Activated CD8-positive, alpha-beta T cell treated with anti-CD3 and anti-CD28 coated beads for 36 hours (primary cell): ENCODE results near the gene DKC1. TPM values are rescaled to one million over a fixed set of nuclear protein-coding genes. Genes with fewer than 3 reads are reported as not detected.

Experiments used
- ATAC-seq: fragments of 200-7000 bp; cut with Tn5 transposase; one replicate; pipeline ENCODE4 v1.10.0; 2021; ENCODE audit warnings: mild to moderate bottlenecking, moderate library complexity
- CTCF ChIA-PET: fragments of 350-600 bp; sonication (Branson Sonifier 250); formaldehyde crosslinking; loops from one replicate; lab custom pipeline; 2021; ENCODE audit warnings: antibody characterized with exemption; lab: Charles Lee
- POLR2A ChIA-PET: fragments of 350-600 bp; sonication (Branson Sonifier 250); formaldehyde crosslinking; loops from one replicate; lab custom pipeline; 2021; ENCODE audit warnings: antibody characterized with exemption; lab: Charles Lee
- DNase-seq: peaks from one replicate; pipeline ENCODE4 v3.0.0-alpha.2; 2020
- H3K27ac Mint-ChIP-seq: one replicate; pipeline ENCODE4 v1.8.0; 2021; ENCODE audit warnings: mild to moderate bottlenecking, mixed read lengths
- H3K27me3 Mint-ChIP-seq: one replicate; pipeline ENCODE4 v1.8.0; 2021; ENCODE audit warnings: mixed read lengths
- H3K36me3 Mint-ChIP-seq: one replicate; pipeline ENCODE4 v1.8.0; 2021; ENCODE audit warnings: low read depth, mixed read lengths
- H3K4me1 Mint-ChIP-seq: one replicate; pipeline ENCODE4 v1.8.0; 2021; ENCODE audit warnings: low read depth, mixed read lengths
- H3K4me3 Mint-ChIP-seq: one replicate; pipeline ENCODE4 v1.8.0; 2021; ENCODE audit warnings: mild to moderate bottlenecking, moderate library complexity, mixed read lengths
- H3K9me3 Mint-ChIP-seq: one replicate; pipeline ENCODE4 v1.8.0; 2021; ENCODE audit warnings: mixed read lengths
- CTCF ChIP-seq: fragments of 200-600 bp; IDR thresholded peaks from one replicate; pipeline ENCODE4 v1.8.0; 2022; ENCODE audit warnings: antibody characterized with exemption, mild to moderate bottlenecking
- intact Hi-C: fragments of 100-400 bp; cut with micrococcal nuclease; formaldehyde crosslinking; loops from one replicate; pipeline ENCODE4 v1.10.0; 2022
- total RNA-seq, 2 experiments: library from RNA; stranded (reverse); gene quantifications; one replicate each; pipeline ENCODE4 v1.2.3, GENCODE V29; 2021

The DKC1 gene
- total RNA-seq, 2 experiments from 2014 or later = 132 to 138 TPM

GRCh38 chrX:154732421-154733065 lies 30.1 kb upstream of the DKC1 start:
- peak overlapping the region; percentile 64 for H3K4me3 Mint-ChIP-seq
- DNase-seq (peak; percentile 60), ATAC-seq (peak; percentile 21)
- no peaks in the 10 kb centered on the region for H3K27me3 Mint-ChIP-seq
- ChIA-PET CTCF (interaction anchor here (0.6 to 6.0 kb wide), 4 partner anchors 14 to 49 kb away, joined by 3 to 38 read pairs (median 19); partner anchors contain the start of gene GAB3), POLR2A (interaction anchor here (1.0 to 6.5 kb wide), 2 partner anchors 14 to 137 kb away, joined by 4 to 31 read pairs; no protein-coding TSS in a partner anchor)
- H3K9me3 Mint-ChIP-seq = no peaks in the 10 kb centered on the region
- intact Hi-C loops = no loop called here
- H3K36me3 Mint-ChIP-seq = peaks cover 8% of the 10 kb centered on the region
- TF ChIP-seq CTCF = no peak
- peak overlapping the region; percentile 96 for H3K27ac Mint-ChIP-seq
- peaks cover 98% of the 10 kb centered on the region for H3K4me1 Mint-ChIP-seq

DNA sequence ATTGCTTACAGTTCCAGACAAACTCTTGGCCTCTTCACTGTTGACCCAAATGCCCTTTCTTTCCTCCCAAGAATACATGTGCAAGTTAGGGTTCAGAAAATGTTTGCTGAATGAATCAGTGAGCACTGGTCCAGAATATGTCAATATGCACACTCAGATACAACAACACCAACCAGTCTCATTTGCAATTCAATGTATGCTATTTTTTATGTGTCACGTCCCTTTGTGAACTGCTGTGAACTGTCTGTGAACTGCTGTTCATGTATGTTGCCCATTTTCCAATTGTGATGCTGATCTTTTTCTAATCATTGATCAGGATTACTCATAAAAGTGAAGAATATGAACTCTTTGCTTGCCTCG lies 29.6 kb upstream of the DKC1 start:
- no peaks in the 10 kb centered on the region for H3K9me3 Mint-ChIP-seq
- peaks cover 8% of the 10 kb centered on the region for H3K36me3 Mint-ChIP-seq
- peaks cover 96% of the 10 kb centered on the region for H3K4me1 Mint-ChIP-seq
- no peak for TF ChIP-seq CTCF
- peak overlapping the region; percentile 64 for H3K4me3 Mint-ChIP-seq
- no peaks in the 10 kb centered on the region for H3K27me3 Mint-ChIP-seq
- CTCF ChIA-PET = interaction anchor here (4.1 to 6.0 kb wide), 2 partner anchors 15 to 16 kb away, joined by 35 to 38 read pairs; partner anchors contain the start of gene GAB3
- ATAC-seq = peak; percentile 34
- POLR2A ChIA-PET = interaction anchor here (1.0 to 6.5 kb wide), 2 partner anchors 15 to 137 kb away, joined by 4 to 31 read pairs; no protein-coding TSS in a partner anchor
- H3K27ac Mint-ChIP-seq = peak overlapping the region; percentile 96
- no peak for DNase-seq
- intact Hi-C loops = no loop called here

DNA sequence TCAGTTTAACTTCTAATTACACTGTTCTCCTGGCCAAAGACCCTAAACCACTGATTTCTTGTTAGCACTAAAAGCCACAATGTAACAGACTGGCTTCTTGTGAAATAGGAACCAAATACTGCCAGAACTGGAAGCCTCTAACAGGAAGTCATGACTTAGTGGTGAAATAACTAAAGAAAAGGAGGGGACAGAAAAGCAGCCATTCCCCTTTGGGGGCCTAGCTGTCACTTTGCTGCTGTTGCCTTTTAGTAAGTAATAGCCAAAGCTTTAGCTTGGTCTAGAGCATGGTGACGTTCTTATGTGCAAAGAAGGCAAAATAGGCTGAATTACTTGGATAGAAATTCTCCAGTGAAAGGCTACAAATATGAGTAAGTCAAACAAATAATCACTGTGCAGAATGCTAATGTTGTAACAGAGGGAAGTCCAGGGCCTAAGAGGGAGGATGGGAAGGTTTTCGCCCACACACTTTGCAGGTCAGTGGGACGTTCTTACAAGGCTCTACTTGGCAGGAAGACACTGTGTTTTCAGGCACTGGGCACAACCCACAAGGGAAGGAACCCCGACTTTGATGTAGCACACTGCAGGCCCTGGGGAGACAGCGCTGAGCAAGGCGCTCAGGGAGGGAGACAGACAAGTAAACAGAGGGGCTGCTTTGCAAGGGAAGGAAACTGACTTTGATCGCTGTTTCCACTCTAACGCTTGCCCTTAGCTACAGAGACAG lies 28.4 kb upstream of the DKC1 start:
- ChIA-PET POLR2A (interaction anchor here (1.1 to 6.5 kb wide), 2 partner anchors 16 to 17 kb away, joined by 3 to 31 read pairs; no protein-coding TSS in a partner anchor), CTCF (interaction anchor here (1.1 to 1.8 kb wide), 3 partner anchors 9 to 17 kb away, joined by 3 to 9 read pairs (median 4); no protein-coding TSS in a partner anchor)
- H3K4me1 Mint-ChIP-seq = peaks cover 98% of the 10 kb centered on the region
- H3K27ac Mint-ChIP-seq = peak overlapping the region; percentile 96
- peak; percentile 58 for ATAC-seq
- TF ChIP-seq CTCF = no peak
- H3K27me3 Mint-ChIP-seq = no peaks in the 10 kb centered on the region
- peak; percentile 45 for DNase-seq
- peak overlapping the region; percentile 64 for H3K4me3 Mint-ChIP-seq
- peaks cover 8% of the 10 kb centered on the region for H3K36me3 Mint-ChIP-seq
- no peaks in the 10 kb centered on the region for H3K9me3 Mint-ChIP-seq
- intact Hi-C loops = no loop called here

- Mint-ChIP-seq H3K4me1 (peaks cover 91% of the 10 kb centered on the region), H3K27ac (peak overlapping the region; percentile 96), H3K27me3 (no peaks in the 10 kb centered on the region), H3K9me3 (no peaks in the 10 kb centered on the region), H3K4me3 (peak overlapping the region; percentile 64), H3K36me3 (peaks cover 8% of the 10 kb centered on the region)
- intact Hi-C loops = no loop called here
- DNase-seq = no peak
- POLR2A ChIA-PET = interaction anchor here (1.1 to 6.5 kb wide), 2 partner anchors 16 to 18 kb away, joined by 3 to 31 read pairs; no protein-coding TSS in a partner anchor
- CTCF ChIA-PET = interaction anchor here (4.6 kb wide), 1 partner anchor 14 kb away, joined by 41 read pairs; the partner anchor contains the start of gene GAB3
- no peak for TF ChIP-seq CTCF
- ATAC-seq = no peak
Observed at GRCh38 chrX:154735695-154736393, 26.8 kb upstream of the DKC1 start.
